GM18907 (cell line): ENCODE measurements around the gene ZNF443.
"Not testable (repeated sequence)": the region's sequence is repeated elsewhere in the genome, so short reads cannot be mapped to it uniquely, and the experiment has no call there.

Source experiments
- ATAC-seq: cut with Tn5 transposase; IDR thresholded peaks from one replicate; pipeline ENCODE4 v1.9.1; 2021; ENCODE audit warnings: mild to moderate bottlenecking, moderate library complexity; ENCODE audit not compliant: unreplicated experiment

Gene ZNF443

GRCh38 chr19:12440541-12441316, at the start of gene ZNF443:
TSS of gene ZNF443 (minus strand) at chr19:12441021. CDS start at chr19:12440914, 107 bp downstream.
- peak; percentile 89 for ATAC-seq

- not testable (repeated sequence) for ATAC-seq
Measured at GRCh38 chr19:12486265-12486783, 45.5 kb upstream of the ZNF443 start.

DNA sequence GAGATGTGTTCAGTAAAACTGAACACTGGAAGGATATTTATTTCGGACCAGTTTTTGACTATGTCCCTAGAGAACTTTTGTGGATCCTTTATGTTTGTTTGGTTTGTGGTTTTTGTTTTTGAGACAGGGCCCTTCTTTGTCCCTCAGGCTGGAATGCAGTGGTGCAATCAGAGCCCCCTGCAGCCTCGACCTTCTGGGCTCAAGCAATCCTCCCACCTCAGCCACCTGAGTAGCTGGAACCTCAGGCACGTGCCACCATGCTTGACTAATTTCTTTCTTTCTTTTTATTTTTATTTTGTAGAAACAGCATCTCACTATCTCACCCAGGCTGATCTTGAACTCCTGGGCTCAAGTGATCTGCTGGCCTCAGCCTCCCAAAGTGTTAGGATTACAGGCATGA, 44.8 kb upstream of the ZNF443 start:
- no peak for ATAC-seq

- no peak for ATAC-seq
Measured at GRCh38 chr19:12485052-12485416, 44.2 kb upstream of the ZNF443 start.

DNA sequence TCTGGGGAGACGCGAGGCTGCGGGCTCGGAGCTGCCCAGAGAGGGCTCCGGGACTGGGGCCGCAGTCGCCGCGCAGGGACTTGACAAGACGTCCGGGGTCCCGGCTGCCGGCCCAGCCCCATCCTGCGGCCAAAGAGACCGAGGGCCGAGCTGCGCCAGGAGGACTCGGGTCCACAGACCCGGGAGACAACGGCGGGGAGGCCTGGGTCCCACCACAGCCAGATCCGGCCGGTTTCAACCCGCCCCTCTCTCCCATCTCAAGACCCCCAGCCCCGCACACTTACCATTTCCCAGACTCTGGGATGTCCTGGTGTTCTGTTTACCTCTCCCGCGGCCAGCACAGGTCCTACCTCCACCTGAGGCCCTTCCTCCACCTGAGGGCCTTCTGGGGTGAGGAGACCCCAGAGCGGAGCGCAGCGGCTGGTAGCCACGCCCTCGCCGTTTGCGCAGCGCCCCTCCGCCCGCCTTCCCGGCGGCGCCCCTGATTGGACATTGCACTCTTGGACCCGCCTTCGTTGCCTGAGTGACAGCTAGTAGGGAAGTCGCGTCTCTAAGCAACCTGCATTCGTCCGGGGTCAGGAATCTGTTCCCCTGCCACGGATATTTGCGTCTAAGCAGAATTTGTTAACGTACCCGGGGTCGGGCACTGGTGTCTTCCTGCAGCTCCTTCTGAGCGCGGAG, 43.7 kb upstream of the ZNF443 start, which contains the start of gene ZNF709:
Gene ZNF709 (minus strand): TSS at position 446 of the 681 bp plus-strand sequence. CDS start 159 bp downstream, at position 287.
- peak; percentile 90 for ATAC-seq

DNA sequence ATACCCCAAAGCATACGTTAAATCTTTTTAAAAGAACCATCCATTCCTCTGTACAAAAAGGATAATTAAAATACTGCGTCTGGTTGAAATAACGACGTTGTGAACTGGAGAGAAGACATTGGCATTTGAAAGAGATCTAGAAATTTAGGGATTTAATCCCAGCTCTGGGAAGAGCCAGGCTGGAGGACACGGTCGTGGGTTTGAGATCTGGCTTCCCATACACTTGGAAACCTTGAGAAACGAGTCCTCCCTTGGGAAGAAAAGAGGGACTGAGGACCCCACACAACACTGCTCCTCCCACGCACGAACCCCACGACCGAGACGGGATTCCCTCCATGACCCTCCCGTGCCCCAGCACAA, 43.2 kb upstream of the ZNF443 start:
- ATAC-seq, result no peak

GRCh38 chr19:12482509-12482886, 41.7 kb upstream of the ZNF443 start:
- ATAC-seq, result no peak

DNA sequence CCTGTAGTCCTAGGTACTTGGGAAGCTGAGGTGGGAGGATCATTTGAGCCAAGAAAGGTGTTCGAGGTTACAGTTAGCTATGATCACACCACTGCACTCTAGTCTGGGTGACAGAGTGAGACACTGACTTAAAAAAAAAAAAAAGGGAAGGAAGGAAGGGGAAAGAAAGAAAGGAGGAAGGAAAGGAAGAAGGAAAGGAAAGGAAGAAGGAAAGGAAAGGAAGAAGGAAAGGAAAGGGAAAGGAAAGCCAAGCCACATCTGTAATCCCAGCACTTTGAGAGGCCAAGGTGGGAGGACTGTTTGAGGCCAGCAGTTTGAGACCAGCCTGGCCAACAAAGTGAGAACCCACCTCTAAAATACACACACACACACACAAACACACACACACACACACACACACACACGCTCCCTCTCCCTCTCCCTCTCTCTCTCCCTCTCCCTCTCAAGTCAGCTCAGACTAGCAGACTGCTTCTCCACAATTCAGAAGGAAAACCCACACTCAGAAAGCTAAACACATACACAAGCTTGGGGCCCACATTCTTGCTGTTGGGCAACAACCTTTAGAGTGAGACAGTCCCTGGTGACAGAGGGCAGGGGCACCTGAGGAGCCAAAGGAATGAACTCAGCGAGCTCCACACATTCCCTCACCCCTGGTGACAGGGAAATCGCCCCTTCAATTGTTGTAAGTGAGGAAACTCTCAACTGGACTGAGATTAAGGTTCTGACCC, 41.1 kb upstream of the ZNF443 start:
- ATAC-seq, result no peak

DNA sequence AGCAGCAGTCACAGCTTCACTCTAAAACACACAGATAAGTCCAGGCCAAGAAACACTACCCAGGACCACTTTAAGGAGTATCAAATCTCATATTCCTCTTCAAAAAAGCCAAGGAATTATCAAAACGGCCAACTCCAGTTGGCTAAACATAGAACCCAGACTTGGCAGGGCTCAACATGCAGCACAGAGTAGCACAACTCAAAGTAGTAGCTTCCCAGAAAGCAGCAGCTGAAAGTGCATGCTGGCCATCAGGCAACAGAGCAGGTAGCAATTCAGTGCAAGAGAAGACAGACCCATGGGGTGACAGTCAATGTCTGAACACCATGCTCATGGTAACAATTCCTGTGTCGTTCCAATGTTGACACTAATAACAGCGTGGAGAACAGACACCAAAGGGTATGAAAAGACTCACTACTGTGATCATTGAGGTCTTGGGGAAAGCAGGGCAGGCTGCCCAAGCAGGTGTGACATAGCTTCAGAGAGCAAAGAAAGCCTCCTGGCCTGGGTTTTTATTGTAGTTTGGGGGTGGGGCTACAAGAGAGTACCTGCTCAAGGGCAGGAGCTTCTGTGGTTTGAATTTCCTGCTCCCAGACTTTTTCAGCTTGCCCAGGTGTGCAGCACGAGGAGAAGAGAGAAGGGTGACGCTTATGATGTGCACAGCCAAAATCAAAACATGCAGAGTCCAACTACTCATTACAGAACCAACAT, 37.6 kb upstream of the ZNF443 start:
- no peak for ATAC-seq

DNA sequence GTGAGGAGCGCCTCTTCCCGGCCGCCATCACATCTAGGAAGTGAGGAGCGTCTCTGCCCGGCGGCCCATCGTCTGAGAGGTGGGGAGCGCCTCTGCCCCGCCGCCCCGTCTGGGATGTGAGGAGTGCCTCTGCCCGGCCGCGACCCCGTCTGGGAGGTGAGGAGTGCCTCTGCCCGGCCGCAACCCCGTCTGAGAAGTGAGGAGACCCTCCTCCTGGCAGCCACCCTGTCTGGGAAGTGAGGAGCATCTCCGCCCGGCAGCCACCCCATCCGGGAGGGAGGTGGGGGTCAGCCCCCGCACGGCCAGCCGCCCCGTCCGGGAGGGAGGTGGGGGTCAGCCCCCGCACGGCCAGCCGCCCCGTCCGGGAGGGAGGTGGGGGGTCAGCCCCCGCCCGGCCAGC, 26.8 kb upstream of the ZNF443 start:
- ATAC-seq, result not testable (repeated sequence)

- ATAC-seq, result no peak
Measured at GRCh38 chr19:12465211-12465610, 24.4 kb upstream of the ZNF443 start.

GRCh38 chr19:12464769-12465168, 23.9 kb upstream of the ZNF443 start:
- no peak for ATAC-seq

DNA sequence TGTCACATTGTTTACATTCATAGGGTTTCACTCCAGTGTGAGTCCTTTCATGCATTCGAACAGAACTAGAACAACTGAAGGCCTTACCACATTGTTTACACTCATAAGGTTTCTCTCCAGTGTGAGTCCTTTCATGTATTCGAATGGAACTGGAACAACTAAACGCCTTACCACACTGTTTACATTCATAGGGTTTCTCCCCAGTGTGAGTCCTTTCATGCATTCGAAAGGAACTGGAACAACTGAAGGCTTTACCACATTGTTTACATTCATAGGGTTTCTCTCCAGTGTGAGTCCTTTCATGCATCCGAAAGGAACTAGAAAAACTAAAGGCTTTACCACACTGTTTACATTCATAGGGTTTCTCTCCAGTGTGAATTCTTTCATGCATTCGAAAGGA, 23.3 kb upstream of the ZNF443 start:
- not testable (repeated sequence) for ATAC-seq

DNA sequence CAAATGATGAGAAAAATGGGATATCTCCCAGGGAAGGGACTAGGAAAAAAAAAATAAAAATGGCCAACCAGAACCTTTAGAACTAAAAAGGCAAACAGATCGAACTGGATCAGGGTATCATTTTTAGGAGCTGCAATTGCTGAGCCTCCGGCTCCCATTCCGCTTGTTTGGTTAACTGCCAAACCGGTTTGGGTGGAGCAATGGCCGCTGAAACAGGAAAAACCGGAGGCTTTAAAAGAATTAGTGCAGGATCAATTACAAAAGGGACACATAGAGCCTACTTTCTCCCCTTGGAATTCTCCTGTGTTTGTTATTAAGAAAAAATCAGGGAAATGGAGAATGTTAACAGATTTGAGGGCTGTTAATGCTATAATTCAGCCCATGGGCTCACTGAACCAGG, 12.7 kb upstream of the ZNF443 start:
- ATAC-seq, result no peak

DNA sequence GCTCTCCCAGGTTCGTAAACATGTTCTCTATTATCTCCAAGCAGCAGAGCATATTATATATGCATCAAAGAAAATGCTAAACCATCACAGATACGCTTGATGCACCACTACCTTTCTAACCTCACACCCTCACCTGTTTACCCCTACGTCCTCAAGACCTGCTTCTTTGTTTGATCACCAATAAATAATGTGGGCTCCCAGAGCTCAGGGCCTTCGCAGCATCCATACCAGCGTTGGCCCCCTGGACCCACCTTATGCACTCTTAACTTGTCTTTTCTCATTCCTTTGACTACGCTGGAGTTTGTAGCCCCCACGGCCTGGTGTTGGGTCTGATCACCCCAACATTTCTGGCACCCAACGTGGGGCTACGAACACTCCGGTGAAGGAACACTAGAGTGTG, 10.0 kb upstream of the ZNF443 start:
- ATAC-seq, result no peak

- ATAC-seq, result no peak
Measured at GRCh38 chr19:12448808-12449207, 8.0 kb upstream of the ZNF443 start.

- peak; percentile 43 for ATAC-seq
Measured at GRCh38 chr19:12439686-12440540, 908 bp downstream of the ZNF443 start.

DNA sequence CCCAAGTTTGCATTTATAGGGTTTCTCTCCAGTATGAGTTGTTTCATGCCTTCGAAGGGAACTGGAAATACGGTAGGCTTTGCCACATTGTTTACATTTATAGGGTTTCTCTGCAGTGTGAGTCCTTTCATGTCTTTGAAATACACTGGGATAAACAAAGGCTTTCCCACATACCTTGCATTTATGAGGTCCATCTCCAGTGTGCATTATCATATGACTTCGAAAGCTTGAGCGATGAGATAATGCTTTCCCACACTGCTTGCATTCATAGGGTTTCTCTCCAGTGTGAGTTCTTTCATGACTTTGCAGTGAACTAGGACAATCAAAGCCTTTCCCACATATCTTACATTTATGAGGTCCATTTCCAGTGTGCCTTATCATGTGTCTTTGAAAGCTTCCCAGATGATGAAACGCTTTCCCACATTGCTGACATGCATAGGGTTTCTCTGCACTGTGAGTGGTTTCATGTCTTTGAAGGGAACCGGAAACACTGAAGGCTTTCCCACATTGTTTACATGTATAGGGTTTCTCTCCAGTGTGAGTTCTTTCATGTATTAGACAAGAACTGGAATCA, 10.0 kb downstream of the ZNF443 start:
- not testable (repeated sequence) for ATAC-seq

- no peak for ATAC-seq
Measured at GRCh38 chr19:12425888-12426274, 14.9 kb downstream of the ZNF443 start.
